GM23338 (cell line): ENCODE results near the gene MYH3. TPM values are rescaled to one million over a fixed set of nuclear protein-coding genes. Genes with fewer than 3 reads are reported as not detected.

ENCODE experiments used
- ATAC-seq: fragments of 200-7000 bp; cut with Tn5 transposase; 3 replicates; pipeline ENCODE4 v1.9.1; 2020
- DNase-seq: peaks from one replicate; pipeline ENCODE4 v3.0.0-alpha.2; 2015; ENCODE audit warnings: low spot score
- H2AFZ ChIP-seq: fragments of 200-600 bp; sonication (generic); 2 replicates; pipeline ENCODE4 v1.8.0; 2016; ENCODE audit warnings: antibody characterized with exemption, mild to moderate bottlenecking, moderate library complexity
- H3F3A ChIP-seq: fragments of 200-600 bp; sonication (generic); replicated peaks from 2 replicates; pipeline ENCODE4 v1.8.0; 2017; ENCODE audit warnings: antibody characterized with exemption, mixed run types, low read depth
- H3K27ac ChIP-seq: fragments of 200-600 bp; sonication (generic); 2 replicates; pipeline ENCODE4 v1.6.1; 2016; ENCODE audit warnings: low read depth
- H3K27me3 ChIP-seq: fragments of 200-600 bp; sonication (generic); 2 replicates; pipeline ENCODE4 v1.8.0; 2016; ENCODE audit warnings: mild to moderate bottlenecking, mixed run types, moderate library complexity; ENCODE audit not compliant: insufficient read depth
- H3K36me3 ChIP-seq: fragments of 200-600 bp; sonication (generic); 2 replicates; pipeline ENCODE4 v1.8.0; 2016; ENCODE audit warnings: mild to moderate bottlenecking; ENCODE audit not compliant: insufficient read depth
- H3K4me1 ChIP-seq: fragments of 200-600 bp; sonication (generic); 2 replicates; pipeline ENCODE4 v1.8.0; 2016; ENCODE audit warnings: mild to moderate bottlenecking, moderate library complexity; ENCODE audit not compliant: insufficient read depth
- H3K4me2 ChIP-seq: fragments of 200-600 bp; sonication (generic); 2 replicates; pipeline ENCODE4 v1.7.1; 2017; ENCODE audit warnings: mixed run types
- H3K4me3 ChIP-seq: fragments of 200-600 bp; sonication (generic); 2 replicates; pipeline ENCODE4 v1.6.1; 2016; ENCODE audit warnings: mixed run types
- H3K79me2 ChIP-seq: fragments of 200-600 bp; sonication (generic); replicated peaks from 2 replicates; pipeline ENCODE4 v1.8.0; 2017; ENCODE audit warnings: mild to moderate bottlenecking; ENCODE audit not compliant: insufficient read depth
- H3K9me2 ChIP-seq: fragments of 200-600 bp; sonication (generic); 2 replicates; pipeline ENCODE4 v1.8.0; 2017; ENCODE audit not compliant: insufficient read depth
- H4K20me1 ChIP-seq: fragments of 200-600 bp; sonication (generic); replicated peaks from 2 replicates; pipeline ENCODE4 v1.8.0; 2017; ENCODE audit warnings: mild to moderate bottlenecking; ENCODE audit not compliant: insufficient read depth
- H3K27ac Mint-ChIP-seq: 2 replicates; pipeline ENCODE4 v1.8.0; 2020; ENCODE audit warnings: inconsistent platforms, mild to moderate bottlenecking, moderate library complexity, mixed read lengths
- H3K27me3 Mint-ChIP-seq: 3 replicates; pipeline ENCODE4 v1.8.0; 2022; ENCODE audit warnings: low read depth, mild to moderate bottlenecking, moderate library complexity, mixed read lengths, inconsistent platforms; ENCODE audit not compliant: insufficient read depth, poor library complexity
- H3K36me3 Mint-ChIP-seq: 3 replicates; pipeline ENCODE4 v1.8.0; 2021; ENCODE audit warnings: low read depth, mild to moderate bottlenecking, inconsistent platforms, moderate library complexity, mixed read lengths
- H3K4me1 Mint-ChIP-seq: 3 replicates; pipeline ENCODE4 v1.8.0; 2020; ENCODE audit warnings: mild to moderate bottlenecking, inconsistent platforms, mixed read lengths
- H3K4me3 Mint-ChIP-seq: 3 replicates; pipeline ENCODE4 v1.8.0; 2021; ENCODE audit warnings: moderate library complexity, mild to moderate bottlenecking, inconsistent platforms, mixed read lengths
- H3K9me3 Mint-ChIP-seq: 3 replicates; pipeline ENCODE4 v1.8.0; 2020; ENCODE audit warnings: moderate library complexity, mild to moderate bottlenecking, inconsistent platforms, mixed read lengths
- CREB1 ChIP-seq: fragments of 250-450 bp; sonication (Bioruptor Pico); IDR thresholded peaks from 2 replicates; pipeline ENCODE4 v1.5.0; 2020; ENCODE audit warnings: low read depth, mild to moderate bottlenecking, moderate library complexity
- EZH2 ChIP-seq: fragments of 200-600 bp; sonication (generic); IDR thresholded peaks from one replicate; pipeline ENCODE4 v1.8.0; 2017; ENCODE audit warnings: antibody characterized with exemption, mild to moderate bottlenecking, low read depth; ENCODE audit not compliant: unreplicated experiment
- EZH2phosphoT487 ChIP-seq: fragments of 200-600 bp; sonication (generic); IDR thresholded peaks from one replicate; pipeline ENCODE4 v1.8.1; 2018; ENCODE audit warnings: antibody characterized with exemption; ENCODE audit not compliant: unreplicated experiment
- JUNB ChIP-seq: IDR thresholded peaks from one replicate; pipeline ENCODE4 v1.6.1; 2016; ENCODE audit warnings: antibody characterized with exemption; ENCODE audit not compliant: unreplicated experiment
- NANOG ChIP-seq: IDR thresholded peaks from 2 replicates; pipeline ENCODE4 v1.6.1; 2016; ENCODE audit warnings: antibody characterized with exemption, borderline replicate concordance
- POLR2AphosphoS5 ChIP-seq: IDR thresholded peaks from 2 replicates; pipeline ENCODE4 v1.6.1; 2016; ENCODE audit warnings: antibody characterized with exemption, low read depth
- STAT1 ChIP-seq: IDR thresholded peaks from one replicate; pipeline ENCODE4 v1.6.1; 2016; ENCODE audit warnings: antibody characterized with exemption; ENCODE audit not compliant: unreplicated experiment
- ZNF114 ChIP-seq: fragments of 250-450 bp; sonication (Bioruptor Pico); IDR thresholded peaks from 2 replicates; pipeline ENCODE4 v1.5.0; 2020; ENCODE audit warnings: mild to moderate bottlenecking, moderate library complexity
- polyA plus RNA-seq: library from polyadenylated mRNA; unstranded; fragments of >200 nt; fragmentation: Nextera tagmentation; extraction: Ambion mirVana; gene quantifications from 2 replicates; pipeline ENCODE4 v1.2.1, GENCODE V29; 2016
- total RNA-seq: library from RNA; depleted of rRNA; stranded (reverse); fragments of >200 nt; shearing (Covaris generic); gene quantifications from 2 replicates; pipeline ENCODE4 v1.2.3, GENCODE V29; 2014
- TF ChIP-seq, protein P1 (sequence below): fragments of 250-450 bp; sonication (Bioruptor Pico); IDR thresholded peaks from 2 replicates; pipeline ENCODE4 v1.5.0; 2020; ENCODE audit warnings: mild to moderate bottlenecking, moderate library complexity
- TF ChIP-seq, protein P2 (sequence below), 2 experiments: fragments of 200-600 bp in 1 of 2; sonication (generic) in 1 of 2; conservative IDR thresholded peaks; 2 replicates each; pipeline versions ENCODE4 v1.5.1 to v1.6.1; 2016 to 2017; ENCODE audit warnings: antibody characterized with exemption in 2 of 2, low read depth in 2 of 2, mild to moderate bottlenecking in 2 of 2, moderate library complexity in 1 of 2
- TF ChIP-seq, protein P3 (sequence below): IDR thresholded peaks from one replicate; pipeline ENCODE4 v1.6.1; 2018; ENCODE audit warnings: antibody characterized with exemption; ENCODE audit not compliant: unreplicated experiment

The MYH3 gene
- total and polyA plus RNA-seq, 2 experiments from 2014 or later, result 0.84 to 1.8 TPM

DNA sequence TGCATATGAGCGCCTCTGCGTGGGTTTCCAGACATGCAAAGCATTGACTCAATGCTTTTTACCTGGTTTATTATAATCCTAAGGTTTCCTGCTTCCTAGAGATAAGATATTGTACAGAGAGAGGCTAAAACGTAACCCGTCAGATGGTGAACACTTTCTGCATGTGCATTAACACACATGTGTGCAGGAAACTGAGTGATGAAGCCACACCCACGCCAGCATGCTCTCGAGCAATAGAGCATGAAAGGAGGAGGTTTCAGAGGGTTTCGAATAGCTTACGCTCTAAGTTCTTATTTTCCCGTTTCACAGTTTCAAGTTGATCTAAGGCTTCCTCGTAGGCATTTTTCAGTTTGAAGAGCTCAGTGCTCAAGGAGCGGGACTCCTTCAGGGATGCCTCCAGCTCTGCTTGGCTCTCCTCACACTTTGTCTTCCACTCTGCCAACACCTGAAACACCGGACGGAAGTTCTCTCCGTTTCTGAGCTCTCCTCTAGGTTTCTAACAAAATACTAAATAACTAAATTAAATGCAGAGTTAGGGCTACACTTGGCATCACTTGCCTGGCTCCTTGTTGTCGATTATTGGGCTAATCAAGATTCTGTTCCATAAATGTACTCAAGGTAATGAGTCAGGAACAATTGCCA lies 23.2 kb downstream of the MYH3 start (continued):
- TF ChIP-seq, protein P1, sequence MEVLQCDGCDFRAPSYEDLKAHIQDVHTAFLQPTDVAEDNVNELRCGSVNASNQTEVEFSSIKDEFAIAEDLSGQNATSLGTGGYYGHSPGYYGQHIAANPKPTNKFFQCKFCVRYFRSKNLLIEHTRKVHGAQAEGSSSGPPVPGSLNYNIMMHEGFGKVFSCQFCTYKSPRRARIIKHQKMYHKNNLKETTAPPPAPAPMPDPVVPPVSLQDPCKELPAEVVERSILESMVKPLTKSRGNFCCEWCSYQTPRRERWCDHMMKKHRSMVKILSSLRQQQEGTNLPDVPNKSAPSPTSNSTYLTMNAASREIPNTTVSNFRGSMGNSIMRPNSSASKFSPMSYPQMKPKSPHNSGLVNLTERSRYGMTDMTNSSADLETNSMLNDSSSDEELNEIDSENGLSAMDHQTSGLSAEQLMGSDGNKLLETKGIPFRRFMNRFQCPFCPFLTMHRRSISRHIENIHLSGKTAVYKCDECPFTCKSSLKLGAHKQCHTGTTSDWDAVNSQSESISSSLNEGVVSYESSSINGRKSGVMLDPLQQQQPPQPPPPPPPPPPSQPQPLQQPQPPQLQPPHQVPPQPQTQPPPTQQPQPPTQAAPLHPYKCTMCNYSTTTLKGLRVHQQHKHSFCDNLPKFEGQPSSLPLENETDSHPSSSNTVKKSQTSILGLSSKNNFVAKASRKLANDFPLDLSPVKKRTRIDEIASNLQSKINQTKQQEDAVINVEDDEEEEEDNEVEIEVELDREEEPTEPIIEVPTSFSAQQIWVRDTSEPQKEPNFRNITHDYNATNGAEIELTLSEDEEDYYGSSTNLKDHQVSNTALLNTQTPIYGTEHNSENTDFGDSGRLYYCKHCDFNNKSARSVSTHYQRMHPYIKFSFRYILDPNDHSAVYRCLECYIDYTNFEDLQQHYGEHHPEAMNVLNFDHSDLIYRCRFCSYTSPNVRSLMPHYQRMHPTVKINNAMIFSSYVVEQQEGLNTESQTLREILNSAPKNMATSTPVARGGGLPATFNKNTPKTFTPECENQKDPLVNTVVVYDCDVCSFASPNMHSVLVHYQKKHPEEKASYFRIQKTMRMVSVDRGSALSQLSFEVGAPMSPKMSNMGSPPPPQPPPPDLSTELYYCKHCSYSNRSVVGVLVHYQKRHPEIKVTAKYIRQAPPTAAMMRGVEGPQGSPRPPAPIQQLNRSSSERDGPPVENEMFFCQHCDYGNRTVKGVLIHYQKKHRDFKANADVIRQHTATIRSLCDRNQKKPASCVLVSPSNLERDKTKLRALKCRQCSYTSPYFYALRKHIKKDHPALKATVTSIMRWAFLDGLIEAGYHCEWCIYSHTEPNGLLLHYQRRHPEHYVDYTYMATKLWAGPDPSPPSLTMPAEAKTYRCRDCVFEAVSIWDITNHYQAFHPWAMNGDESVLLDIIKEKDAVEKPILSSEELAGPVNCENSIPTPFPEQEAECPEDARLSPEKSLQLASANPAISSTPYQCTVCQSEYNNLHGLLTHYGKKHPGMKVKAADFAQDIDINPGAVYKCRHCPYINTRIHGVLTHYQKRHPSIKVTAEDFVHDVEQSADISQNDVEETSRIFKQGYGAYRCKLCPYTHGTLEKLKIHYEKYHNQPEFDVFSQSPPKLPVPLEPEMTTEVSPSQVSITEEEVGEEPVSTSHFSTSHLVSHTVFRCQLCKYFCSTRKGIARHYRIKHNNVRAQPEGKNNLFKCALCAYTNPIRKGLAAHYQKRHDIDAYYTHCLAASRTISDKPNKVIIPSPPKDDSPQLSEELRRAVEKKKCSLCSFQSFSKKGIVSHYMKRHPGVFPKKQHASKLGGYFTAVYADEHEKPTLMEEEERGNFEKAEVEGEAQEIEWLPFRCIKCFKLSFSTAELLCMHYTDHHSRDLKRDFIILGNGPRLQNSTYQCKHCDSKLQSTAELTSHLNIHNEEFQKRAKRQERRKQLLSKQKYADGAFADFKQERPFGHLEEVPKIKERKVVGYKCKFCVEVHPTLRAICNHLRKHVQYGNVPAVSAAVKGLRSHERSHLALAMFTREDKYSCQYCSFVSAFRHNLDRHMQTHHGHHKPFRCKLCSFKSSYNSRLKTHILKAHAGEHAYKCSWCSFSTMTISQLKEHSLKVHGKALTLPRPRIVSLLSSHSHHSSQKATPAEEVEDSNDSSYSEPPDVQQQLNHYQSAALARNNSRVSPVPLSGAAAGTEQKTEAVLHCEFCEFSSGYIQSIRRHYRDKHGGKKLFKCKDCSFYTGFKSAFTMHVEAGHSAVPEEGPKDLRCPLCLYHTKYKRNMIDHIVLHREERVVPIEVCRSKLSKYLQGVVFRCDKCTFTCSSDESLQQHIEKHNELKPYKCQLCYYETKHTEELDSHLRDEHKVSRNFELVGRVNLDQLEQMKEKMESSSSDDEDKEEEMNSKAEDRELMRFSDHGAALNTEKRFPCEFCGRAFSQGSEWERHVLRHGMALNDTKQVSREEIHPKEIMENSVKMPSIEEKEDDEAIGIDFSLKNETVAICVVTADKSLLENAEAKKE (CRISPR knock-in tag), result no peak
- TF ChIP-seq, protein P2, sequence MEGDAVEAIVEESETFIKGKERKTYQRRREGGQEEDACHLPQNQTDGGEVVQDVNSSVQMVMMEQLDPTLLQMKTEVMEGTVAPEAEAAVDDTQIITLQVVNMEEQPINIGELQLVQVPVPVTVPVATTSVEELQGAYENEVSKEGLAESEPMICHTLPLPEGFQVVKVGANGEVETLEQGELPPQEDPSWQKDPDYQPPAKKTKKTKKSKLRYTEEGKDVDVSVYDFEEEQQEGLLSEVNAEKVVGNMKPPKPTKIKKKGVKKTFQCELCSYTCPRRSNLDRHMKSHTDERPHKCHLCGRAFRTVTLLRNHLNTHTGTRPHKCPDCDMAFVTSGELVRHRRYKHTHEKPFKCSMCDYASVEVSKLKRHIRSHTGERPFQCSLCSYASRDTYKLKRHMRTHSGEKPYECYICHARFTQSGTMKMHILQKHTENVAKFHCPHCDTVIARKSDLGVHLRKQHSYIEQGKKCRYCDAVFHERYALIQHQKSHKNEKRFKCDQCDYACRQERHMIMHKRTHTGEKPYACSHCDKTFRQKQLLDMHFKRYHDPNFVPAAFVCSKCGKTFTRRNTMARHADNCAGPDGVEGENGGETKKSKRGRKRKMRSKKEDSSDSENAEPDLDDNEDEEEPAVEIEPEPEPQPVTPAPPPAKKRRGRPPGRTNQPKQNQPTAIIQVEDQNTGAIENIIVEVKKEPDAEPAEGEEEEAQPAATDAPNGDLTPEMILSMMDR (conservative IDR thresholded peaks at IDR 0.05; ENCODE audit: low read depth in 2 of 2), result no peak
- TF ChIP-seq POLR2AphosphoS5 (no peak), ZNF114 (no peak), STAT1 (no peak), NANOG (no peak)

DNA sequence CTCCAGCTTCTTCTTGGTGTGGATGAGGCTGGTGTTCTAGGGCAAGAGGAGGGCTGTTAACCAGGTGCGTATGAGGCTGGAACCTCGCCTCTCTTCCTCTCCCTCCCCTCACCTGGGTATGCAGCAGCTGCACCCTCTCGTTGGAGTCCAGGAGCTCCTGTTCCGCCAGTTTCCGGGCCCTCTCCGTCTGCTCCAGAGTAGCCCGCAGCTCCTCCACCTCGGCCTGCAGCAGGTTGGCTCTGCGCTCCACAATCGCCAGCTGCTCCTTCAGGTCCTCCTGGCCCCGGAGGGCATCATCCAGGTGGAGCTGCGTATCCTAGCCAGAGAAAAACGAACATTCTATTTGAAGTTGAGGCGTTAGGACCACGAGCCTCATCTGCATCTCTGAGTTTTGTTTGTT lies 25.4 kb downstream of the MYH3 start:
- Histone ChIP-seq H3K79me2 (no peaks in the 10 kb centered on the region), H2AFZ (no peak overlapping the region), H4K20me1 (no peaks in the 10 kb centered on the region), H3K27ac (no peak overlapping the region), H3K4me1 (no peaks in the 10 kb centered on the region), H3F3A (no peaks in the 10 kb centered on the region), H3K36me3 (0 out of 2 replicates have a peak, but pooled peaks cover 5% of the 10 kb centered on the region), H3K4me3 (no peak overlapping the region), H3K9me2 (no peaks in the 10 kb centered on the region), H3K27me3 (no peaks in the 10 kb centered on the region), H3K4me2 (no peak overlapping the region)
- Mint-ChIP-seq H3K4me3 (no peak overlapping the region), H3K9me3 (no peaks in the 10 kb centered on the region), H3K27me3 (no peaks in the 10 kb centered on the region), H3K4me1 (no peaks in the 10 kb centered on the region), H3K27ac (no peak overlapping the region), H3K36me3 (peaks cover 13% of the 10 kb centered on the region)
- DNase-seq (no peak), ATAC-seq (no peak)
- no peak for TF ChIP-seq CREB1 (CRISPR knock-in tag)
- TF ChIP-seq, protein P3, sequence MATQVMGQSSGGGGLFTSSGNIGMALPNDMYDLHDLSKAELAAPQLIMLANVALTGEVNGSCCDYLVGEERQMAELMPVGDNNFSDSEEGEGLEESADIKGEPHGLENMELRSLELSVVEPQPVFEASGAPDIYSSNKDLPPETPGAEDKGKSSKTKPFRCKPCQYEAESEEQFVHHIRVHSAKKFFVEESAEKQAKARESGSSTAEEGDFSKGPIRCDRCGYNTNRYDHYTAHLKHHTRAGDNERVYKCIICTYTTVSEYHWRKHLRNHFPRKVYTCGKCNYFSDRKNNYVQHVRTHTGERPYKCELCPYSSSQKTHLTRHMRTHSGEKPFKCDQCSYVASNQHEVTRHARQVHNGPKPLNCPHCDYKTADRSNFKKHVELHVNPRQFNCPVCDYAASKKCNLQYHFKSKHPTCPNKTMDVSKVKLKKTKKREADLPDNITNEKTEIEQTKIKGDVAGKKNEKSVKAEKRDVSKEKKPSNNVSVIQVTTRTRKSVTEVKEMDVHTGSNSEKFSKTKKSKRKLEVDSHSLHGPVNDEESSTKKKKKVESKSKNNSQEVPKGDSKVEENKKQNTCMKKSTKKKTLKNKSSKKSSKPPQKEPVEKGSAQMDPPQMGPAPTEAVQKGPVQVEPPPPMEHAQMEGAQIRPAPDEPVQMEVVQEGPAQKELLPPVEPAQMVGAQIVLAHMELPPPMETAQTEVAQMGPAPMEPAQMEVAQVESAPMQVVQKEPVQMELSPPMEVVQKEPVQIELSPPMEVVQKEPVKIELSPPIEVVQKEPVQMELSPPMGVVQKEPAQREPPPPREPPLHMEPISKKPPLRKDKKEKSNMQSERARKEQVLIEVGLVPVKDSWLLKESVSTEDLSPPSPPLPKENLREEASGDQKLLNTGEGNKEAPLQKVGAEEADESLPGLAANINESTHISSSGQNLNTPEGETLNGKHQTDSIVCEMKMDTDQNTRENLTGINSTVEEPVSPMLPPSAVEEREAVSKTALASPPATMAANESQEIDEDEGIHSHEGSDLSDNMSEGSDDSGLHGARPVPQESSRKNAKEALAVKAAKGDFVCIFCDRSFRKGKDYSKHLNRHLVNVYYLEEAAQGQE, result no peak
- TF ChIP-seq JUNB, result no peak
- no peak for TF ChIP-seq STAT1
- TF ChIP-seq EZH2, result no peak
- no peak for TF ChIP-seq EZH2phosphoT487
